RWPE1 (cell line): ENCODE results near the gene SPRY1.

Source experiments
- CTCF ChIA-PET: fragments of 350-600 bp; sonication (Branson Sonifier 250); formaldehyde crosslinking; extraction: SDS; loops from one replicate; lab custom pipeline; 2021; lab: Yijun Ruan, JAX
- POLR2A ChIA-PET: fragments of 400-600 bp; formaldehyde crosslinking; extraction: SDS; loops from one replicate; lab custom pipeline; 2020; ENCODE audit warnings: antibody characterized with exemption; ENCODE audit not compliant: low non-redundant PET; lab: Yijun Ruan, JAX
- DNase-seq: peaks from one replicate; pipeline ENCODE4 v3.0.0; 2012; ENCODE audit warnings: low spot score
- H3K27ac ChIP-seq: fragments of 450-650 bp; 2 replicates; pipeline ENCODE4 v1.5.1; 2017
- TF ChIP-seq, protein P1 (sequence below): fragments of 450-650 bp; conservative IDR thresholded peaks from 2 replicates; pipeline ENCODE4 v1.5.1; 2017; ENCODE audit warnings: low read depth, mild to moderate bottlenecking

SPRY1 gene

DNA sequence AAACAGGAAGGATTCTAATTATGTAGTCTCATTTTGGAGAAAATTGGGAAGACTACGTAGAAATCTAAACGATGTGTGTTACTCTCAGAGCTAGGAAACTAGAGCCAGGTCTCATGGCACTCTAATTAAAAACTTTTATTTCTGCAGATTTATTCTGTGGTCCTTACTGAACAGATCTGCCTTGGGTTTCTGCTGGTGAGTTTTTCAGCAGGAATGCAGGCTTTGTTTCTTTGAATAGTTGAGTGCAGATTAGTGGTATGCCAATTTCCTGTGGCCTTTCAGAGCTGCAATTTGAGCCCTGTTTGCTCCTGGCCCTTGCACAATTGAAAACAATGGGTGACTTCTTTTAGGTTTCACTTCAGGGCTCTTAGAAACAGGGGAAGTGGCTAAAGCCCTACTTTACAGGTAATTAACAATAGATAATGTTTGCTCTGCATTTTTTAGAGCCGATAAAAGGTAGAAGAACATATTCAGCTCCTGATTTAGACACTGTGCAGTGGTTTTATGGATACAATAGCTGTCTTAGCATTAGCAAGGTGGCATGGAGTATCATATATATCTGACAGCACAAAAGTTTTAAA lies 21.8 kb downstream of the SPRY1 start:
- CTCF ChIA-PET = no interaction called here
- no peak overlapping the region for H3K27ac ChIP-seq
- peak; percentile 71 for DNase-seq
- POLR2A ChIA-PET = no interaction called here
- TF ChIP-seq, protein P1, sequence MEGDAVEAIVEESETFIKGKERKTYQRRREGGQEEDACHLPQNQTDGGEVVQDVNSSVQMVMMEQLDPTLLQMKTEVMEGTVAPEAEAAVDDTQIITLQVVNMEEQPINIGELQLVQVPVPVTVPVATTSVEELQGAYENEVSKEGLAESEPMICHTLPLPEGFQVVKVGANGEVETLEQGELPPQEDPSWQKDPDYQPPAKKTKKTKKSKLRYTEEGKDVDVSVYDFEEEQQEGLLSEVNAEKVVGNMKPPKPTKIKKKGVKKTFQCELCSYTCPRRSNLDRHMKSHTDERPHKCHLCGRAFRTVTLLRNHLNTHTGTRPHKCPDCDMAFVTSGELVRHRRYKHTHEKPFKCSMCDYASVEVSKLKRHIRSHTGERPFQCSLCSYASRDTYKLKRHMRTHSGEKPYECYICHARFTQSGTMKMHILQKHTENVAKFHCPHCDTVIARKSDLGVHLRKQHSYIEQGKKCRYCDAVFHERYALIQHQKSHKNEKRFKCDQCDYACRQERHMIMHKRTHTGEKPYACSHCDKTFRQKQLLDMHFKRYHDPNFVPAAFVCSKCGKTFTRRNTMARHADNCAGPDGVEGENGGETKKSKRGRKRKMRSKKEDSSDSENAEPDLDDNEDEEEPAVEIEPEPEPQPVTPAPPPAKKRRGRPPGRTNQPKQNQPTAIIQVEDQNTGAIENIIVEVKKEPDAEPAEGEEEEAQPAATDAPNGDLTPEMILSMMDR = no peak

DNA sequence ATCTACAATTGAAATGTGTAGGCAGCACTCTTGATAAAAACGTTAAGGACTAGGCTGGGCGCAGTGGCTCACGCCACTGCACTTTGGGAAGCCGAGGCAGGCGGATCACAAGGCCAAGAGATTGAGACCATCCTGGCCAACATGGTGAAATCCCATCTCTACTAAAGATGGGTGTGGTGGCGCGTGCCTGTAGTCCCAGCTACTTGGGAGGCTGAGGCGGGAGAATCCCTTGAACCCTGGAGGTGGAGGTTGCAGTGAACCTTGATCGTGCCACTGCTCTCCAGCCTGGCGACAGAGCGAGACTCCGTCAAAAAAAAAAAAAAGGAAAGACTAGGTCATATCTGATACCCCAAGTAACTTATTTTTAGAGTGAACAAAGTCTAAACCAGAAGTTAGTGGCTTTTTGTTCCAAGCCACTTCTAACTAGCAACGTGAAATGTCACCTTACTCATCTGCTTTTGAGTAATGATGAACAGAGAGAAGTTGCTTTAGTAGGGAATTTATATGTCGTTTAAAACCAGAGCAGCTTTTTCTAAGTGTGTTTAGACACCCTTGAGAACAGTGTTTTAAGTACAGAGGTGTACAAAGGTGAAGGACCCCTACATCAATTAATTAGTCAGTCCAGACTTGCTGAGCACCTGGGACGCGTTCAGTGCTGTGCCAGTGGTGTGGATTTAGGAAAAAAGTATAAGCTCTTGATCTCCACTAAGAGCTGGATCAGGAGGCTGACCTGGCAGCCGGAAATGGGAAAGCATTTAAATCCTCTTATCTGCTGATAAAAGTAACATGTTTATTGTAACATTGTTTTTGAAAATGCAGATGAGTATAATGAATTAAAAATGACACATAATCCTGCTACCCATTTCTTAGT lies 23.5 kb downstream of the SPRY1 start:
- ChIA-PET POLR2A (no interaction called here), CTCF (interaction anchor here (0.7 kb wide), 1 partner anchor 28 kb away, joined by 3 read pairs; no protein-coding TSS in a partner anchor)
- H3K27ac ChIP-seq = no peak overlapping the region
- TF ChIP-seq, protein P1 = no peak
- DNase-seq = no peak

DNA sequence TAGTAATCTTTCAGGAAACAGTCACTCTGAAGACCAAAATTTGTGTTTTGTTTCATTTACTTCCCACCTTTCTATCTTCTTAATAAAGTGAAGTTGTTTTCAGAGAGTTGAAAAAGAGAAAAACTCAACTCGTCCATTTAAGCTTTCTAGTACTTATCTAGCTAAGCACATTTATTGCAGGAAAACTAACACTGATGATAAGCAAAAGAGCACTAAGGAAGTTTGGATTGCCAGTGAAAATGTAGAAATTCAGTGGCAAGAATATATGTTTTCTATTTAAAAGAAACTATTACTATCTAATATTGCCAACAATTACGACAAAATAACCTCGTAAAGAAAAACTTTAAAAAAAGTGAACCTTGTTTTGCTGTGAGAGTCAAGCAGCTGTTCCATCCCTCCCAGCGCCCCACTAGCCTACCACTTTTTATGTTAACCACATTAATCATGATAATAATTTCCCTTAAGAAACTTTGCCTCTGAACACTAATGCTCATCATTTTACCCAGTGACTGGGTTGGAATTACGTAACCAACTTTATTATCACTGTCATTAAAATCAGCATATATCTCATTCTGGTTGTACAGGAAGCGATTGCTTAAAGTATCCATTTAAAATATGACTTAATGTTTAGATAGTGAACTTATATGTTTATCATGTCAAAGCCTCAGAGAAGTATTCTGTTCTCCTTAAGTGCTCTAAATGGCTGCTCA lies 24.8 kb downstream of the SPRY1 start:
- H3K27ac ChIP-seq = no peak overlapping the region
- ChIA-PET CTCF (interaction anchor here (0.6 kb wide), 1 partner anchor 569 kb away, joined by 7 read pairs; no protein-coding TSS in a partner anchor), POLR2A (no interaction called here)
- TF ChIP-seq, protein P1 = no peak
- no peak for DNase-seq

DNA sequence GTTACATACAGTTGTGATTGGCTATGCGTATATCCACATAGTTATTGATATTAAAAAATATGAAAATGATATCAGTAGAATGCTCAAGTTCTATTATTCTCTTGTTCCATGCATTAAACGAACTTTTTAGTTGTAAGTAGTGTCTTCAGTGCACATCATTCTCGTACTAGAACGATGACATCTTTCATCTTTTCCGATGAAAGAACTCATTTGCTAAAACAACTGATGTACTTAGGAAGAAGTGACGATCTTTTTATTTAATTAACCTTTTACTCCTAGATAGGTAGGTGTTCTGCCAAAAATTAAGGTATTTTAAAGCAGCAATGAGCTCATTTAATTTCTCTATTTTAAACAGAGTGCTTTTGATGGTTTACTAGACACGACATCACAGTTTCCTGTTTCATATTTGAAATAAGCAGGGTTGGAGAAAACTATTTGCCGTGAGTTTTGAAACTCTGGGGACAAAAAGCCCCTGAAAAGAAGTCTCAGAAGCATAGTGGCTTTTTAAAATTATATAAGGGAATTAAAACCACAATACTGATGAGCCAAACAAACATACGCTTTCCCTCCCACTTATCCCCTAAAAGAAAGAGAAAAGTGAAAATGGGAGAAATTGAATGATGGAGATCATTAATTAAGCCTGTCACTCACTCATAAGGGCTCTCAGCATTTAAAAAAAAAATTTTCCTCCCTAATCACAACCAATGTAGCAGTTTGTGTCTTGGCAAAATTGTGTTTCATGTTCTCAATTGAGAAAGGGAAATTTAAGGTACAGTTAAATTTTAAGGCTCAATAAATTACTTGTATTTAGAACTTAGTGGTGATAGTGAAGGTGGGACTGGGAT lies 25.6 kb downstream of the SPRY1 start:
- ChIA-PET CTCF (no interaction called here), POLR2A (no interaction called here)
- TF ChIP-seq, protein P1 = no peak
- no peak overlapping the region for H3K27ac ChIP-seq
- no peak for DNase-seq

DNA sequence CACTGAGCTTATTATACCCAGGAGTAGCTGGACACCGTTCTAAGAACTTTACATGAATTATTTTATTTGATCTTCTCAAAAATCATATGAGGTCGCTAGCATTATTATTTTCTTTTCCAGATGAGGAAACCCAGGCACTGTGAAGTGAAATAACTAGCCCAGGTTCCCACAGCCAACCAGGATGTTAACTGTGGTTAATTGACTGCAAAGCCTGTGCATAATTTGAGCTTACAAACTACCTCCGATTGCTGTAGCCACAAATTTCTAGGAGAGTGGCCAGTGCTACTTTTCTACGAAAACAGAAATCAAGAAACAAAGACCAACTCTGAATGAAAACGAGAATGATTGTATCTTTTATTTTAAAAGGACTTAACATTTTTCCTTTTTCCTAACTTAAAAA lies 27.2 kb downstream of the SPRY1 start:
- no peak for DNase-seq
- H3K27ac ChIP-seq = no peak overlapping the region
- TF ChIP-seq, protein P1 = no peak
- POLR2A ChIA-PET = no interaction called here
- CTCF ChIA-PET = no interaction called here
